Adipose tissue (tissue), 3 donors: Measurements from ENCODE around the gene RGS6. TPM values are rescaled to one million over a fixed set of nuclear protein-coding genes. Genes with fewer than 3 reads are reported as not detected.

Experiments
- H3K27ac ChIP-seq: one replicate; pipeline ENCODE4 v1.5.1; 2013; ENCODE audit warnings: low read depth, low read length
- WGBS, 3 donors: extraction: QIAGEN DNeasy Blood & Tissue Kit; methylation state at CpG; one replicate each; pipeline ENCODE4 v1.1.7; 2013; 5-methylcytosine and 5-hydroxymethylcytosine counted together
- polyA plus RNA-seq, 3 donors: library from polyadenylated mRNA; stranded (reverse); fragments of 200-250 nt; gene quantifications; one replicate each; pipeline ENCODE4 v1.2.3, GENCODE V29; 2013
- donor health status: healthy with polysubstance abuse.
- donor health status: Bipolar disorder and iron deficiency.
- donor health status: healthy.

RGS6 gene
- polyA plus RNA-seq, 3 donors: 0.79 to 1.9 (median 1.6) TPM

DNA sequence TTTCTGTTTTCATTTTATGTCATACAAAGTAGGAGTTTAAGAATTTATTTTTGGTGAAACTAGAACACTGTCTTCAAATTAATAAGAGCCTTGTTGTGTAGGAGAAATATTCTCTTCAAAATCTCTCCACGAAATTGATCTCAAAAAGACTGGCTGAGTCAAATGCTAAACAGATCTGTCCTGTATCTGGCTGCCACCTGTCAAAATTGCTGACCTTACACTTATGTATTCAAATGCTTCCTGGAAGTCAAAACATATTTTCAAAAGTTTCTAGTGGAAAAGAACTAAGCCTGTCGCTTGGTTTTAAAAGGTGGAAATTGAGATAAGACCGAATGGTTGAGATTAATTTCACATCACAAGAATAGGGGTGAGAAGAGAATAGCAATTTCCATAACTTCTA lies 121.4 kb downstream of the RGS6 start:
- no peak overlapping the region for H3K27ac ChIP-seq
- WGBS, 3 donors: 68 to 76% (median 72%) methylated on average over 3 of the region's 3 CpGs

DNA sequence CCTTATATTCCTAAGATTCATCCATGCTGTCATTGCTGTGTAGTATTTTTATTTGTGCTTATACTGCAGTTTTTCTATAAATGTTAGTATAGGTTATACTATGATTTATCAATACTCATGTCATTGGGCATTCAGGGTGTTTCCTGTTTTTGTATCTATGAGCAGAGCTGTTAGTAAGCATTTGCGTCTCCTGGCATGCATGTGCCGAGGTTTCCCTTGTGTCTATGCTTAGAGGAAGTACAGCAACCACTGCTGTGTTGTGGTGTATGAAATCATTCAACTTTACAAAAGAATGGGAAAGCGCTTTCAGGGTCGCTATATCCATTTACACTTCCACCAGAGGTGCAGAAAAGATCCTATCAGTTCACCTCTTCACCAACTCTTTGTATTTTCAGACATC lies 122.7 kb downstream of the RGS6 start:
- H3K27ac ChIP-seq: no peak overlapping the region
- WGBS, 3 donors: 33 to 76% (median 40%) methylated on average over 4 of the region's 4 CpGs

GRCh38 chr14:72057701-72058285 lies 125.6 kb downstream of the RGS6 start:
- H3K27ac ChIP-seq: no peak overlapping the region
- 79 to 90% (median 88%) methylated on average over 4 of the region's 4 CpGs for WGBS, 3 donors

DNA sequence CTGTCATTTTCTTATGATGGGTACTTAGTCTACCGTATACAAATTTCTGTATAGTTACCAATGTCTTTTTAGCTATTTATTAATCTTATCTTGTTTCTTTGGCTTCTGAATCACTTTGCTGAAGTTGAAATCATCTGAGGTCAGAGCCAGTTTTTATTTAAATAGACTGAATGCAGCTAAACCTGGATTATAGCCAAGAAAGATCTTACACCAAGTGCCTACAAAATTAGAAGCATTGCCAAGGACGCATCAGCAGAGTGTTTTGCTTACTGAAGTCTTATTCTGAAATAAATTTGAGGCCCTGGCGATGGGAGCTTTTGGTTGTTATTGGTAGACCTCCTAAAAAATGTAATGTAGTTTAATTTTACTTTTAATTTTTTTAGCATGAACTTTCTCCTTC lies 128.2 kb downstream of the RGS6 start:
- no peak overlapping the region for H3K27ac ChIP-seq
- WGBS, 3 donors: 42 to 59% (median 49%) methylated on average over 3 of the region's 3 CpGs

DNA sequence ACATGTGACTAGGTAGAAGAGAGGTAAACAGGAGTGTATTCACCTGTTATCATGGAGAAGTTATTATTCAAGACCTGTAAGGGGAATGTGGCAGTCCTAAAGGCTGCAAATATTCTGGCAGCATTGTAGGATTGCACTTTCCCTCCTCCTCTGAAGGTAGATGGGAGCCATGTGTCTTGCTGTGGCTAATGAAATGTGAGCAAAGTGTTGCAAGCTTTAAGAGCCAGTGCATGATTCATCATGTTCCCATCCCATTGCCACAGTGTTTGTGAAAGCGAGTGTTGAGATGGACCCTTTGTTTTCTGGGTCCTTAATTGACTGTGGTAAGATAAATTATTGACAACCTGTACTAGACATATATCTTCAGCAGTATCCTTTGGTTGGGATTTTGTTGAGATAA lies 128.7 kb downstream of the RGS6 start:
- no peak overlapping the region for H3K27ac ChIP-seq
- WGBS, 3 donors: 76 to 89% (median 87%) methylated on average over 1 of the region's 1 CpG

GRCh38 chr14:72061718-72062117 lies 129.5 kb downstream of the RGS6 start:
- 62 to 86% (median 82%) methylated on average over 1 of the region's 1 CpG for WGBS, 3 donors
- H3K27ac ChIP-seq: no peak overlapping the region

DNA sequence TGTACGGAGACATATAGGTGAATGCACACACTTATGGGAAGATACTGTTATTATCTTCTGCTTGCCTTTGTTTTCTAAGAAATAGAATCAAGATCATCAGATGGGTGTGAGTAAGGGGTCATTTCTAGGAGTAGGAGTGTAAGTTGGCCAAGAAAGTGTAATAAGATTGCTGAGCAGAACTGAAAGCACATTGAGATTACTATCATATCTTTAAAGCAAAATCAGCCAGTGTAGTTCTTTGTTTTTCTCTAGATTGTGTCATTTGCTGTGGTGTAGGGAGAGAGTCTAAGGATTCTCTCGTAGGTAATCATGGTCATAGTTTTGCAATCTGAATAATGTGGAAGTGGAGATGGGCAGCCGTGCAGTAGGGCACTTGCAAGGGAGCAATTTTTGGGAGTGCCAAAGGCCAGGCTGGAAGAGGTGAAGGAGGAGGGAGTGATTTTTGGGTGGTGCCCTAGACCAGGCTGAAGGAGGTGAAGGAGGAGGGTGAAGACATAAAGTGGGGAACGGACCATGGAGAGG lies 131.6 kb downstream of the RGS6 start:
- H3K27ac ChIP-seq: no peak overlapping the region
- 61 to 72% (median 62%) methylated on average over 4 of the region's 4 CpGs for WGBS, 3 donors

DNA sequence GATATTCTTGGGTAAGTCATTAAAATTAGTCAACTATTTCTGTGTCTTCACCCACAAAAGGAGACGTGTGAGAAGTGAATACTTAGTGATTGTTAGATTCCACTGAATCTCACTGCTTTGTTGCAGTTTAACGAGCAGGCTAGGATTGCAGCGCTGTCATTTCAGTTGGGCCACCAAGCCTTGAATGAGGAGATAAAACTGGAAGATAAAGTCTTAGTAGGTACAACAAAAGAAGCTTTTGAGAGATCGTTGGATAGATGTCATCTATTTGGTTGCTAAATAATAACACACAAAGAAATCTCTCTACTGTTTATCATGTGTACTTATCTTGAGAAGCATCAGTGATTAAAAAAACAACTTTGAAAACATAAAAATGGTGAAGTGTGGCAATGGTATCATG lies 132.3 kb downstream of the RGS6 start:
- WGBS, 3 donors: 44 to 76% (median 75%) methylated on average over 4 of the region's 4 CpGs
- no peak overlapping the region for H3K27ac ChIP-seq

GRCh38 chr14:72070458-72070857 lies 138.2 kb downstream of the RGS6 start:
- no peak overlapping the region for H3K27ac ChIP-seq
- WGBS, 3 donors: 89 to 100% (median 94%) methylated on average over 1 of the region's 1 CpG

GRCh38 chr14:72075649-72076334 lies 143.6 kb downstream of the RGS6 start:
- H3K27ac ChIP-seq: no peak overlapping the region
- 51 to 87% (median 77%) methylated on average over 9 of the region's 9 CpGs for WGBS, 3 donors

DNA sequence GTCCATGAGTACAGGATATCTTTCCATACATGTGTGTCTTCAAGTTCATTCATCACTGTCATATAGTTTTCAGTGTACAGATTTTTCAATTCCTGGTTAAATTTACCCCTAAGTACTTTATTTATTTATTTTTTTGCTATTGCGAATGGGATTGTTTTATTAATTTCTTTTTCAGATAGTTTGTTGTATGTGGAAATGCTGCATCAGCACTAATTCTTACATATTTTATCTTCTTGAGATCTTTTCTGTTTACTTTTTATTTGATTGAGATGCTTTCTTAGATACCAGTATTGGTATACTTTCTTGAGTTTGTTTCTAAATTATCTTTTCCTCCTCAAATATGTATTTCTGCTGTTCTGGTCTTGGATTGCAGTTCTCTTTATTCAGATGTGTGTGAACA lies 148.9 kb downstream of the RGS6 start:
- WGBS, 3 donors: 94 to 98% (median 95%) methylated on average over 1 of the region's 1 CpG
- H3K27ac ChIP-seq: no peak overlapping the region

GRCh38 chr14:72084935-72085334 lies 152.7 kb downstream of the RGS6 start:
- WGBS, 3 donors: 42 to 94% (median 90%) methylated on average over 8 of the region's 8 CpGs

DNA sequence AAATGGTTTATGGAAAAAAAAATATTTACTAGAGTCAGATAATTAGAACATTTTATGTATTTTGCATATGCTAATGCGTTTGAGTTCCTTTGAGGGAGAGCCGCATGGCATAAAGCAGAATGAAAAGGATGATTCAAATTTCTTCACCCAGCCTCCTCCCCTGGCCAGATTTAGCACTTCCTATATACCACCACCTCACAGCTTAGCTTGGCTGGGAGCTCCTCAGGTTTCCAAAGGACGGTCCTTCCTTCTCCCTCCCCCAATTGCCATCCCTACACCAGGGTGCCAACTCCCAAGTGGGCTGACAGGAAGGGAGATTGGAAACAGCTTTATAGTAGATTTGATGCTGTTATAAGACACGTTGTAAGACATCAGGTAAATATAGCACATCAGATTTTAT lies 157.4 kb downstream of the RGS6 start:
- 59 to 67% (median 66%) methylated on average over 4 of the region's 4 CpGs for WGBS, 3 donors
- H3K27ac ChIP-seq: no peak overlapping the region

More at GRCh38 chr14:72084935-72085334, 152.7 kb downstream of the RGS6 start:
- no peak overlapping the region for H3K27ac ChIP-seq

DNA sequence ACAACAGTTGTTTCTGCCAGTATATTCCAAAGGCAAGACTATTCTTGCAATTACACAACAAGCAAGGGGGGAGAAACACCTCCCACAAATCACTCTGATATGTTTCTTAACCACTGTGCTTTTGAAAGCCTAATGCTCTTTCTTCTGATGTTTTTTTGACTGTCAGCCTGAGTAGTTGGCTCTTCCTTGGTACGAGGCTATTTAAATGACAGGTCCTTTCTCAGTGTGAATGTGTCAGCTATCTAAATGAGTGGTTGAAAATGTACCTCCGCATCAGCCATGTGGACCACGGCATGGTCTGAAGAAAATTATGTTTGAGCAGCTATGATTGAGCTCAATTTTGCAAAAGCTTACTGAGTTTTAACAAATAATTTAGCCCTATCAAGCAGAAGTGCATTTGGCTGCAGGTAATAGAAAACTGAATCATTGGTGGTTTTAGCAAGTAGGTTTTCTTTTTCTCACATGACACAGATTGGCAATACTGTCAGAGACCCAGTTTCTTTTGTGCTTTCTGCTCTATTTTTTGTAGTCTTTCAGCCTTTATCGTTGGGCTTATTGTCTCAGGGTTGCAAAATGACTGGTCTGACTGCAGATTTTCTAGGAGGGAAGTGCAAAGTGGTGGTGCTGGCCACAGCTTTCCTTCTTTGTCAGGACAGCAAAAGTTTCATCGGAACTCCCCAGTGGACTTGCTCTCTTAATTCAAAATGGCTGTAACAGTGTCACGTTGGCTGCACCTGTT lies 162.8 kb downstream of the RGS6 start:
- no peak overlapping the region for H3K27ac ChIP-seq
- WGBS, 3 donors: 69 to 75% (median 71%) methylated on average over 6 of the region's 6 CpGs

DNA sequence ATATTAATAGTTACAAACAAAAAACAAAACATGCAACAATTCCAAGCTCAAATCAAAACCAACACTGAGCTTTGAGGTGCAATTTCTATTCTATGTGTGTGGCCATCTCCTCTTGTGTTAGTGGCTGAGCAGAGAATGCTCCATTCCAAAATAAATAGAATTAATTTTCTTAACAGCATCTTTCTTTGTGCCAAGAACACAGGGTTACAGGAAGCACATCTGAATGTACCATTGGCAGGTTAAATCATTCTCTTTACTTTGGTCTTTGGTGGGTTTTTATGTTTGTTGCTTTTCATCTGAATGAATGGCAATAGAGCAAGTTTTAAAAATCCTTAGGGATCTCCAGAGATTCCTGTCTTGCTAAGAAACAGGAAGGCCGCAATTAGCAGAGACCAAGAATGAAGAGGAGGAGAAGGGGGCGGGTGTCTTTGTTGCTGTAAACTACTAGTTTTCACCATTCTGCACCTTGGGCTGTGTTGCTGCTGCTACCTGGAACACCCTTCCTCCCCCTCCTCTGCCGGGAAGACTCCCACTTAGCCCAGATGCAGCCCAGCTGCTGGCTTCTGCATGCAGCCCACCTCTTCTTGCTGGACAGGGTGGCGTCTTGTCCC lies 165.0 kb downstream of the RGS6 start:
- no peak overlapping the region for H3K27ac ChIP-seq
- 53 to 66% (median 64%) methylated on average over 4 of the region's 4 CpGs for WGBS, 3 donors

DNA sequence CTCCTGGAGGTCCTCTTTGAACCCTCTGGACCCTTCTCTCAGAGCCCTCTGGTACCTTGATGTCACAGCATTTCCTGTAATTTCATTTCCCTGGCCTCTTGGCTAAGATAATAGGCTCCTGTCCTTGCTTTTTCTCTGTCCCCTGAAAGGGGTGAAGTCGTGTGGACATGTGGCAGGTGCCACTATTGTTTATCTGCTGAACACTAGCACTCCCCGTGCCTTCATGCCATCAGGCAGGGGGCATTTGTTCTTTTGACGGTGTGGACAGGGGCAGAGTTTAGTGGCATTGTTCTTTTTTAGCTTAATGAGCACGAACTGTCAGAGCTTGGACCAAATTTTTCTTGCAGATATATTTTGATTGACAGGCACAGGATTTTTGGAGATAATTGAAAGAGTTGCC lies 166.0 kb downstream of the RGS6 start:
- H3K27ac ChIP-seq: no peak overlapping the region
- 43 to 75% (median 67%) methylated on average over 4 of the region's 4 CpGs for WGBS, 3 donors

DNA sequence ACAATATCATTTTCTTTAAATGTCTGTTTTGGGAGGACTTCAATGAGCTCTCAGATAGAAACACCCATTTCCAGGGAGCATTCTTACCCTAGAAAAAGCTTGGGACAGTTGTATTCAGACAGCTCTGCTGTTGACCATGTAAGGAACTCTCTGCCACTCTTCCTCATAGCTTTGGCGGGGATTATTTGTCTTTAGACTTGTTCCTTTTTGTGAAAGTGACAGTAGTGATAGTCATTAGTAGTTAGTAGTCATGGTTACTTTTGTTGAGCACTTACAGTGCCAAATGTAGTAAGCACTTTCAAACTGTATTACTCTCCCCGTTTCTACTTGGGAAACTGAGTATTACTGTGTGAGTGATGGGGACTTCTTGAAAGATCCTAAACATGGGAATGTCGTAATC lies 167.3 kb downstream of the RGS6 start:
- 60 to 76% (median 74%) methylated on average over 3 of the region's 3 CpGs for whole genome bisulfite sequencing, 3 donors

GRCh38 chr14:72104011-72104613 lies 171.9 kb downstream of the RGS6 start:
- WGBS, 3 donors: 45 to 53% (median 52%) methylated on average over 12 of the region's 12 CpGs

More for the DNA sequence above, 167.3 kb downstream of the RGS6 start:
- H3K27ac ChIP-seq: no peak overlapping the region

DNA sequence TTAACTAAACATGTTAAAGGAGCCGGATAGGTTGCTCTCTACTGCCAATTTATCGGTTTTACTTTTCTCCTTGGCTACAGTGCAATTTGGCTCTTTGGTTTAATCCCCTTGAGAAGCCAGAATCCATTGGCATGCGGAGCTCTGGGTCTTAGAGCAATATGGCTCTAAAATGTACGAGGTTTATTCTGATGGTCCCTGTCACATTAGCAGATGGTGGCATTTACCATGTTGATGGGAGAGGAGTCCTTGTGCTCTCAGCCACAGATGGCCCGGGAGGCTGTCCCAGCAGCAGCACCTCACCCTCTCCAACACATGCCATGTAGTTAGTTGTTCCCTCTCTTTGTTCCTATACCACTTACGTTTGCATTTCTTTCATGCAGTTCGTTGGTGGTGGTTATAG lies 179.7 kb downstream of the RGS6 start:
- no peak overlapping the region for H3K27ac ChIP-seq
- WGBS, 3 donors: 82 to 85% (median 84%) methylated on average over 7 of the region's 7 CpGs

More at GRCh38 chr14:72104011-72104613, 171.9 kb downstream of the RGS6 start:
- no peak overlapping the region for H3K27ac ChIP-seq
